HepG2 (cell line): ENCODE data around the gene UBQLN4. TPM values are rescaled to one million over a fixed set of nuclear protein-coding genes. Genes with fewer than 3 reads are reported as not detected.

ENCODE experiments used
- ATF2 ChIP-seq: sonication (generic); formaldehyde crosslinking; IDR thresholded peaks from 2 replicates; pipeline ENCODE4 v1.4.0; 2020; ENCODE audit warnings: missing genetic modification reagents
- E2F2 ChIP-seq: sonication (generic); formaldehyde crosslinking; IDR thresholded peaks from 2 replicates; pipeline ENCODE4 v1.4.0; 2020; ENCODE audit warnings: missing genetic modification reagents, borderline replicate concordance
- EP300 ChIP-seq, 3 experiments: sonication (generic) in 1 of 3; formaldehyde crosslinking in 1 of 3; IDR thresholded peaks; 2 replicates each; pipeline versions ENCODE4 v1.5.1 to v1.6.1; 2011 to 2020; ENCODE audit warnings: low read depth in 2 of 3, low read length in 2 of 3, borderline replicate concordance in 1 of 3, improper control_type of control experiment in 1 of 3, mild to moderate bottlenecking in 1 of 3, missing genetic modification reagents in 1 of 3, moderate library complexity in 1 of 3
- HOXA9 ChIP-seq: sonication (generic); formaldehyde crosslinking; IDR thresholded peaks from 2 replicates; pipeline ENCODE4 v1.8.1; 2022; ENCODE audit warnings: missing genetic modification reagents, mild to moderate bottlenecking, moderate library complexity, borderline replicate concordance
- NR2F6 ChIP-seq, 2 experiments: IDR thresholded peaks; 2 replicates each; pipeline ENCODE4 v1.6.1; 2016; ENCODE audit warnings: antibody characterized with exemption in 1 of 2, mild to moderate bottlenecking in 1 of 2
- SMAD3 ChIP-seq: sonication (generic); formaldehyde crosslinking; IDR thresholded peaks from 2 replicates; pipeline ENCODE4 v1.4.0; 2020; ENCODE audit warnings: missing genetic modification reagents
- SPEN ChIP-seq: sonication (generic); formaldehyde crosslinking; IDR thresholded peaks from 2 replicates; pipeline ENCODE4 v1.5.1; 2020; ENCODE audit warnings: low read depth, mild to moderate bottlenecking, missing genetic modification reagents
- TBX2 ChIP-seq: sonication (generic); formaldehyde crosslinking; IDR thresholded peaks from 2 replicates; pipeline ENCODE4 v1.5.0; 2020; ENCODE audit warnings: missing genetic modification reagents, mild to moderate bottlenecking, borderline replicate concordance
- ZFP36L1 ChIP-seq: sonication (generic); formaldehyde crosslinking; IDR thresholded peaks from 2 replicates; pipeline ENCODE4 v1.8.0; 2022; ENCODE audit warnings: mild to moderate bottlenecking, missing genetic modification reagents, moderate library complexity
- ZKSCAN1 ChIP-seq: fragments of 150-350 bp; IDR thresholded peaks from 2 replicates; pipeline ENCODE4 v1.6.1; 2014; ENCODE audit warnings: low read length
- ZNF136 ChIP-seq: sonication (generic); formaldehyde crosslinking; IDR thresholded peaks from 2 replicates; pipeline ENCODE4 v1.8.1; 2022; ENCODE audit warnings: low read depth, mild to moderate bottlenecking, moderate library complexity, missing genetic modification reagents
- ZNF251 ChIP-seq: sonication (generic); formaldehyde crosslinking; IDR thresholded peaks from 2 replicates; pipeline ENCODE4 v1.9.0; 2021; ENCODE audit warnings: mild to moderate bottlenecking, missing genetic modification reagents
- ZNF337 ChIP-seq: sonication (generic); formaldehyde crosslinking; IDR thresholded peaks from 2 replicates; pipeline ENCODE4 v1.5.1; 2020; ENCODE audit warnings: missing genetic modification reagents, low read depth, mild to moderate bottlenecking, borderline replicate concordance
- ZNF557 ChIP-seq: sonication (generic); formaldehyde crosslinking; IDR thresholded peaks from 2 replicates; pipeline ENCODE4 v1.4.0; 2020; ENCODE audit warnings: missing genetic modification reagents
- ZNF713 ChIP-seq: sonication (generic); formaldehyde crosslinking; IDR thresholded peaks from 2 replicates; pipeline ENCODE4 v1.4.0; 2020; ENCODE audit warnings: mild to moderate bottlenecking, missing genetic modification reagents
- polyA plus RNA-seq, 8 experiments: library from polyadenylated mRNA; depleted of rRNA in 3 of 8; stranded (reverse) in 7 of 8; unstranded in 1 of 8; fragments of >200 nt; fragmentation: Illumina TruSeq in 4 of 8; extraction: Trizol in 4 of 8; gene quantifications; 2 replicates each; pipeline versions ENCODE4 v1.2.1 to v1.2.3, GENCODE V29; 2011 to 2016; ENCODE audit warnings: low read depth in 4 of 8, missing spikeins in 1 of 8, mixed read lengths in 1 of 8; ENCODE audit not compliant: insufficient read depth in 1 of 8
- total RNA-seq, 5 experiments: library from RNA; depleted of rRNA; stranded (reverse); fragments of >200 nt; fragmentation: Illumina TruSeq; extraction: Trizol; gene quantifications; 2 replicates each; pipeline ENCODE4 v1.2.3, GENCODE V29; 2016; ENCODE audit warnings: low read depth in 1 of 5
- TF ChIP-seq, protein P1 (sequence below): sonication (generic); formaldehyde crosslinking; IDR thresholded peaks from 2 replicates; pipeline ENCODE4 v1.9.0; 2021; ENCODE audit warnings: mild to moderate bottlenecking, missing genetic modification reagents
- TF ChIP-seq, protein P2 (sequence below): IDR thresholded peaks from 2 replicates; pipeline ENCODE4 v1.6.1; 2016; ENCODE audit warnings: low read depth, borderline replicate concordance
- TF ChIP-seq, protein P3 (sequence below): sonication (generic); formaldehyde crosslinking; IDR thresholded peaks from 2 replicates; pipeline ENCODE4 v1.5.1; 2020; ENCODE audit warnings: missing genetic modification reagents, mild to moderate bottlenecking, borderline replicate concordance

Gene UBQLN4
- total and polyA plus RNA-seq, 2 of the 13 experiments (the other 11 are each of a cell fraction or from before 2014, with no cell fraction given): 31.5 to 39.8 TPM

DNA sequence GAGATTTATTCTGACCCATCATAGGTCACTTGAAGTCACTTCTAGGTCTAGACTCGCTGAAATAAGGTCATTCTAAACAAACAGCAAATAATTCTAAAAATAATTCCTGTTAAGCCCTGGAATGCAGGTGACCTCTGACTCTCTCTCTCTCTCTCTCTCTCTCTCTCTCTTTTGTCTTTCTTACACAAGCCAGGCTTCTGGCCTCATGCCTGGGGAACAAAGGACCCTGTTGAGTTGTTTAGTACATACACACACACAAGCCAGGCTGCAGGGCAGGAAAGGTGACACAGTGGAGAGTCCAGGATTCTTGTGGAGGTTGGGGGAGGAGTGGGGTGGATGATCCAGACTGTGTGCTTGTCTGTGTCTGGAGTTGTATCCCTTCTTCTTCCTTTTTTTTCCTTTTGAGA lies 32.7 kb upstream of the UBQLN4 start (continued):
- TF ChIP-seq, protein P1, sequence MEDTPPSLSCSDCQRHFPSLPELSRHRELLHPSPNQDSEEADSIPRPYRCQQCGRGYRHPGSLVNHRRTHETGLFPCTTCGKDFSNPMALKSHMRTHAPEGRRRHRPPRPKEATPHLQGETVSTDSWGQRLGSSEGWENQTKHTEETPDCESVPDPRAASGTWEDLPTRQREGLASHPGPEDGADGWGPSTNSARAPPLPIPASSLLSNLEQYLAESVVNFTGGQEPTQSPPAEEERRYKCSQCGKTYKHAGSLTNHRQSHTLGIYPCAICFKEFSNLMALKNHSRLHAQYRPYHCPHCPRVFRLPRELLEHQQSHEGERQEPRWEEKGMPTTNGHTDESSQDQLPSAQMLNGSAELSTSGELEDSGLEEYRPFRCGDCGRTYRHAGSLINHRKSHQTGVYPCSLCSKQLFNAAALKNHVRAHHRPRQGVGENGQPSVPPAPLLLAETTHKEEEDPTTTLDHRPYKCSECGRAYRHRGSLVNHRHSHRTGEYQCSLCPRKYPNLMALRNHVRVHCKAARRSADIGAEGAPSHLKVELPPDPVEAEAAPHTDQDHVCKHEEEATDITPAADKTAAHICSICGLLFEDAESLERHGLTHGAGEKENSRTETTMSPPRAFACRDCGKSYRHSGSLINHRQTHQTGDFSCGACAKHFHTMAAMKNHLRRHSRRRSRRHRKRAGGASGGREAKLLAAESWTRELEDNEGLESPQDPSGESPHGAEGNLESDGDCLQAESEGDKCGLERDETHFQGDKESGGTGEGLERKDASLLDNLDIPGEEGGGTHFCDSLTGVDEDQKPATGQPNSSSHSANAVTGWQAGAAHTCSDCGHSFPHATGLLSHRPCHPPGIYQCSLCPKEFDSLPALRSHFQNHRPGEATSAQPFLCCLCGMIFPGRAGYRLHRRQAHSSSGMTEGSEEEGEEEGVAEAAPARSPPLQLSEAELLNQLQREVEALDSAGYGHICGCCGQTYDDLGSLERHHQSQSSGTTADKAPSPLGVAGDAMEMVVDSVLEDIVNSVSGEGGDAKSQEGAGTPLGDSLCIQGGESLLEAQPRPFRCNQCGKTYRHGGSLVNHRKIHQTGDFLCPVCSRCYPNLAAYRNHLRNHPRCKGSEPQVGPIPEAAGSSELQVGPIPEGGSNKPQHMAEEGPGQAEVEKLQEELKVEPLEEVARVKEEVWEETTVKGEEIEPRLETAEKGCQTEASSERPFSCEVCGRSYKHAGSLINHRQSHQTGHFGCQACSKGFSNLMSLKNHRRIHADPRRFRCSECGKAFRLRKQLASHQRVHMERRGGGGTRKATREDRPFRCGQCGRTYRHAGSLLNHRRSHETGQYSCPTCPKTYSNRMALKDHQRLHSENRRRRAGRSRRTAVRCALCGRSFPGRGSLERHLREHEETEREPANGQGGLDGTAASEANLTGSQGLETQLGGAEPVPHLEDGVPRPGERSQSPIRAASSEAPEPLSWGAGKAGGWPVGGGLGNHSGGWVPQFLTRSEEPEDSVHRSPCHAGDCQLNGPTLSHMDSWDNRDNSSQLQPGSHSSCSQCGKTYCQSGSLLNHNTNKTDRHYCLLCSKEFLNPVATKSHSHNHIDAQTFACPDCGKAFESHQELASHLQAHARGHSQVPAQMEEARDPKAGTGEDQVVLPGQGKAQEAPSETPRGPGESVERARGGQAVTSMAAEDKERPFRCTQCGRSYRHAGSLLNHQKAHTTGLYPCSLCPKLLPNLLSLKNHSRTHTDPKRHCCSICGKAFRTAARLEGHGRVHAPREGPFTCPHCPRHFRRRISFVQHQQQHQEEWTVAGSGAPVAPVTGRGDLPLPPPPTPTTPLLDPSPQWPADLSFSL (CRISPR knock-in tag): peak; percentile 91
- 0 out of 2 replicates have a peak, but pooled peaks have one; percentile 9 for TF ChIP-seq ZKSCAN1
- TF ChIP-seq ZNF713: no peak
- TF ChIP-seq, protein P2, sequence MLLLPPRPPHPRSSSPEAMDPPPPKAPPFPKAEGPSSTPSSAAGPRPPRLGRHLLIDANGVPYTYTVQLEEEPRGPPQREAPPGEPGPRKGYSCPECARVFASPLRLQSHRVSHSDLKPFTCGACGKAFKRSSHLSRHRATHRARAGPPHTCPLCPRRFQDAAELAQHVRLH (CRISPR knock-in tag): peak; percentile 74; the same call in 1 of the 2 replicates
- TF ChIP-seq ZNF557 (CRISPR knock-in tag): 0 out of 2 replicates have a peak, but pooled peaks have one; percentile 50
- peak; percentile 93 for TF ChIP-seq TBX2 (CRISPR knock-in tag)
- TF ChIP-seq ZFP36L1 (CRISPR knock-in tag): peak; percentile 75; the same call in 1 of the 2 replicates
- TF ChIP-seq SPEN (CRISPR knock-in tag): 0 out of 2 replicates have a peak, but pooled peaks have one; percentile 44
- TF ChIP-seq SMAD3 (CRISPR knock-in tag): peak; percentile 82
- TF ChIP-seq E2F2: no peak
- peak; percentile 53; the same call in 1 of the 2 replicates for TF ChIP-seq ZNF337 (CRISPR knock-in tag)
- TF ChIP-seq EP300 (IDR thresholded peaks at IDR 0.05; ENCODE audit: low read depth in 2 of 2, low read length in 2 of 2): peak; percentile 91 to 94; a peak in 3 of 4 replicates
- peak; percentile 92 for TF ChIP-seq EP300 (CRISPR knock-in tag; IDR thresholded peaks at IDR 0.05; ENCODE audit: borderline replicate concordance)
- TF ChIP-seq ATF2 (CRISPR knock-in tag): 0 out of 2 replicates have a peak, but pooled peaks have one; percentile 18
- TF ChIP-seq ZNF251 (CRISPR knock-in tag): no peak
- peak; percentile 89; the same call in 1 of the 2 replicates for TF ChIP-seq ZNF136
- peak; percentile 100 for TF ChIP-seq NR2F6 (IDR thresholded peaks at IDR 0.05)
- TF ChIP-seq NR2F6 (CRISPR knock-in tag; IDR thresholded peaks at IDR 0.05): peak; percentile 100
- TF ChIP-seq, protein P3, sequence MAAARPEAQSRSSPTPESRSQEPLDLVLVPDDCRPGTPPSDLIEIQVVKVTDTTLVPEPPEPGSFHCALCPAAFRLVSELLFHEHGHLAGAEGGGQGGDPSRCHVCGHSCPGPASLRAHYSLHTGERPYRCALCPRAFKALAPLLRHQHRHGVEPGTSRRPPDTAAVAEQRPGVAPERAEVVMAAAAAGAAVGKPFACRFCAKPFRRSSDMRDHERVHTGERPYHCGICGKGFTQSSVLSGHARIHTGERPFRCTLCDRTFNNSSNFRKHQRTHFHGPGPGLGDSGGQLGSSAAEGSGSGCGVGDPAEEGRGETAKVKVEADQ (CRISPR knock-in tag): peak; percentile 66; the same call in 1 of the 2 replicates
- no peak for TF ChIP-seq HOXA9 (CRISPR knock-in tag)
